PFSK-1 (cell line): ENCODE data around the gene MACF1.

ENCODE experiments used
- FOXP2 ChIP-seq: optimal IDR thresholded peaks from 2 replicates; pipeline ENCODE3; 2011; ENCODE audit warnings: borderline replicate concordance, control low read depth, inconsistent platforms; ENCODE audit not compliant: insufficient read depth; ENCODE audit errors: extremely low read length, extremely low read depth
- POLR2AphosphoS5 ChIP-seq: IDR thresholded peaks from 2 replicates; pipeline ENCODE4 v1.6.1; 2012; ENCODE audit warnings: low read depth, mild to moderate bottlenecking, control low read depth, low read length, moderate library complexity
- SIN3A ChIP-seq: IDR thresholded peaks from 2 replicates; pipeline ENCODE4 v1.6.1; 2012; ENCODE audit warnings: mild to moderate bottlenecking, low read length, moderate library complexity, borderline replicate concordance; ENCODE audit not compliant: insufficient read depth
- TAF1 ChIP-seq: IDR thresholded peaks from 2 replicates; pipeline ENCODE4 v1.6.1; 2012; ENCODE audit warnings: low read length, control low read depth, borderline replicate concordance; ENCODE audit not compliant: insufficient read depth
- TF ChIP-seq, protein P1 (sequence below), 2 experiments: IDR thresholded peaks; 2 replicates each; pipeline versions ENCODE4 v1.6.1 to v1.8.0; 2011 to 2012; ENCODE audit warnings: low read depth in 2 of 2, low read length in 2 of 2, control low read depth in 1 of 2, inconsistent platforms in 1 of 2, mild to moderate bottlenecking in 1 of 2, moderate library complexity in 1 of 2; ENCODE audit not compliant: insufficient read depth in 1 of 2

The MACF1 gene

DNA sequence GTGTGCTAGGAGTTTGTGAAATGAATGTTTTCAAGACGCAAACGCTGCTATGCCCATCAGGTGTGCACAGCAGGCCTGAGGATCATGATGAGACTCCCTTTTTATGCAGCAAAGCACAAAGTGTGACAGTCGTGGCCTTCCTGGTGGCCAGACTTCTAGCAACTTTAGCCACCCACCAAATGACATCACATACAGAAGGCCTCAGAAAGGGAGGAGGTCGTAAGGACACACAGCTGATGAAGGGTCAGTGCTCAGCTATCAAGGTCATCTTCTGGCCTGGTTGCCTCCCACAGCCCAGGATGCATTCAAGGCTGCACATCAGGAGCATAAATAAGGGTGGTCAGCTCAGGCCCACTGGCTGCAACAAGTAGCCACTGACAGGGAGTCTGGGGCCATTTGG, 323.6 kb downstream of the MACF1 start:
- TF ChIP-seq SIN3A (no peak), FOXP2 (no peak)

DNA sequence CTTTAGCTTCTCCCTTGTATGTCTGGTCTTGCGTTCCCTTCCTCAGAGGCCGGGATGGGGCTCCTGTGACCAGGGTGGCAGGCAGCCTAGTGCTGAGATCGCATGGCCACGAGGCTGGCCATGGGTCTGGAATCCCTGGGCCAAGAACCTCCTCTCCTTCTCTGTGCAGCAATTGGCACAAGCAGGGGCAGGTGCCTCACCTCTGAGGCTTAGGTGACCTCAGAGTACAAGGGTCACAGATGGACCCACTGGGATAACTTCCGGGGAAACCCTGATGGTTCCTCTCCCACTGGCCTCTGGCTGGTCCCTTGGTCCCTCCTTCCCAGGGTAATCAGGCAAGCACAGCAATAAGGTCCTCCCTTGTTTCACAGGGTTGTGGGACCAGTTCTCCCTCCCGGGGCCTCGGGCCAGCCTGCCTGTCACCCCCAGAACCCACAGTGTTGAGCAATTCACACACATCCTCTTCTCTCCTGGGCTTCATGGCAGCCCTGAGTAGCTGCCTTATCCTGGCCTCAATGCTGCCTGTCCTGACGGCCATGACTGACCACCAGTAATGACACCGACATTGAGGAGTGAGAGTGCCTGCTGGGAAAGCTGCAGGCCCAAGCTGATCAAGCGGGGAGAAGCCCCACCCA, 325.5 kb downstream of the MACF1 start:
- TF ChIP-seq TAF1: no peak
- TF ChIP-seq FOXP2: no peak
- TF ChIP-seq, protein P1, sequence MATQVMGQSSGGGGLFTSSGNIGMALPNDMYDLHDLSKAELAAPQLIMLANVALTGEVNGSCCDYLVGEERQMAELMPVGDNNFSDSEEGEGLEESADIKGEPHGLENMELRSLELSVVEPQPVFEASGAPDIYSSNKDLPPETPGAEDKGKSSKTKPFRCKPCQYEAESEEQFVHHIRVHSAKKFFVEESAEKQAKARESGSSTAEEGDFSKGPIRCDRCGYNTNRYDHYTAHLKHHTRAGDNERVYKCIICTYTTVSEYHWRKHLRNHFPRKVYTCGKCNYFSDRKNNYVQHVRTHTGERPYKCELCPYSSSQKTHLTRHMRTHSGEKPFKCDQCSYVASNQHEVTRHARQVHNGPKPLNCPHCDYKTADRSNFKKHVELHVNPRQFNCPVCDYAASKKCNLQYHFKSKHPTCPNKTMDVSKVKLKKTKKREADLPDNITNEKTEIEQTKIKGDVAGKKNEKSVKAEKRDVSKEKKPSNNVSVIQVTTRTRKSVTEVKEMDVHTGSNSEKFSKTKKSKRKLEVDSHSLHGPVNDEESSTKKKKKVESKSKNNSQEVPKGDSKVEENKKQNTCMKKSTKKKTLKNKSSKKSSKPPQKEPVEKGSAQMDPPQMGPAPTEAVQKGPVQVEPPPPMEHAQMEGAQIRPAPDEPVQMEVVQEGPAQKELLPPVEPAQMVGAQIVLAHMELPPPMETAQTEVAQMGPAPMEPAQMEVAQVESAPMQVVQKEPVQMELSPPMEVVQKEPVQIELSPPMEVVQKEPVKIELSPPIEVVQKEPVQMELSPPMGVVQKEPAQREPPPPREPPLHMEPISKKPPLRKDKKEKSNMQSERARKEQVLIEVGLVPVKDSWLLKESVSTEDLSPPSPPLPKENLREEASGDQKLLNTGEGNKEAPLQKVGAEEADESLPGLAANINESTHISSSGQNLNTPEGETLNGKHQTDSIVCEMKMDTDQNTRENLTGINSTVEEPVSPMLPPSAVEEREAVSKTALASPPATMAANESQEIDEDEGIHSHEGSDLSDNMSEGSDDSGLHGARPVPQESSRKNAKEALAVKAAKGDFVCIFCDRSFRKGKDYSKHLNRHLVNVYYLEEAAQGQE (IDR thresholded peaks at IDR 0.05; ENCODE audit: insufficient read depth in 1 of 2, low read depth in 2 of 2, low read length in 2 of 2): no peak
- no peak for TF ChIP-seq POLR2AphosphoS5
- TF ChIP-seq SIN3A: no peak

DNA sequence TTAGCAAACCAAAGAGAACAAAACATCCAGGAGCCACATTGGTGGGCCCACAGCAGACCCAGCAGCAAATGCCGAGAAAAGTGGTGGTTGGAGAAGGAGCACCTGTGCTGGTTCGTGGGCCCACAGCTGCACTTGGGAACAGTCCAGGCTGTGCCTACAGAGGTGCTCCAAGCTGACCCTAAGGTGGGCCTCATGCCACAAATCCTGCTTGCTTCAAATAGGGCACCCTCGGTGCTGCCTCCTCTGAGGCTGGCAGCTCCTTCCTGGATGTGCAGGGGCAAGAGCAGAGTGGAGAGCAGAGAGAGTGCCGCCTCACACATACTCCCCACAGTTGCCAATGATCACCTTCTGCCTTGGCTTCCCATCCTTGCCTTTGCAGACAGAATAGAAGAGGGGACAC, 327.0 kb downstream of the MACF1 start:
- TF ChIP-seq, protein P1 (IDR thresholded peaks at IDR 0.05; ENCODE audit: insufficient read depth in 1 of 2, low read depth in 2 of 2, low read length in 2 of 2): no peak
- no peak for TF ChIP-seq TAF1
- no peak for TF ChIP-seq POLR2AphosphoS5
- TF ChIP-seq FOXP2: no peak
- no peak for TF ChIP-seq SIN3A

DNA sequence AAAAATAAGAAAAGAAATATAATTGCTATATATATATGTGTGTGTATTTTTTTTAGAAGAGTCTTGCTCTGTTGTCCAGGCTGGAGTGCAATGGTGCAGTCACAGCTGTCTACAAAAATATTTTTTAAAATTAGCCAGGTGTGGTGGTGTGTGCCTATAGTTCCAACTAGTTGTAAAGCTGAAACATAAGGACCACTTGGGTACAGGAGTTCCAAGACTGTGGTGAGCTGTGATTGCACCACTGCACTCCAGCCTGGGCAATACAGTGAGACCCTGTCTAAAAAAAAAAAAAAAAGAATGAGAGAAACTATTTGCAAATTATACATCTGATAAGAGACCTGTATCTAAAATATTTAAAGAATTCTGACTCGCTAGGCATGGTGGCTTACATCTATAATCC, 328.9 kb downstream of the MACF1 start:
- no peak for TF ChIP-seq POLR2AphosphoS5
- TF ChIP-seq, protein P1 (IDR thresholded peaks at IDR 0.05; ENCODE audit: insufficient read depth in 1 of 2, low read depth in 2 of 2, low read length in 2 of 2): no peak
- TF ChIP-seq FOXP2: no peak
- no peak for TF ChIP-seq TAF1
- TF ChIP-seq SIN3A: no peak
